ENCODE data around the gene DOCK10.

Gene DOCK10

DNA sequence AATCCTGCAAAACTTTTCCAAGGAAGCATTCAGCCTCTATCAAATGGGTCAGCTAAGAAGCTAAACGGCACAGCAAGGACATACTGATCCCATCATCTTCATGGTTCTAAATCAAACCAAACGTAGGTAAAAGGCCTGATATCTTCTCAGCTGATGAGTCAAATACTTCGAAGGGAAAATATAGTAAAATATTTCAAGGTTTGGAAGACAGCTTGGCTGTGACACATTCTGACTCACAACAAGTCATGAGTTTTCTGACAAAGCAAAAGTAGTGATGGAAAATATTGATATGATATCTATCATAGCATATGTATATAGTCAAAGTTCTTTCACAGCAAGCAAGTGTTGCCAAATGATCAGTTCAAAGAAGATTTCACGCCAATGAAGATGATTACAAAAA lies 31.5 kb downstream of the DOCK10 start:
- DNase-seq: no peak
- H3K4me1 Mint-ChIP-seq: peaks cover 98% of the 10 kb centered on the region
- H3K27me3 Mint-ChIP-seq: no peaks in the 10 kb centered on the region
- peak; percentile 76 for ATAC-seq
- H3K27ac Mint-ChIP-seq: peak overlapping the region; percentile 81
- peak overlapping the region; percentile 37 for H3K4me3 Mint-ChIP-seq
- H3K36me3 Mint-ChIP-seq (ENCODE audit: low read depth): peaks cover 5% of the 10 kb centered on the region
- H3K9me3 Mint-ChIP-seq: peaks cover 2% of the 10 kb centered on the region

DNA sequence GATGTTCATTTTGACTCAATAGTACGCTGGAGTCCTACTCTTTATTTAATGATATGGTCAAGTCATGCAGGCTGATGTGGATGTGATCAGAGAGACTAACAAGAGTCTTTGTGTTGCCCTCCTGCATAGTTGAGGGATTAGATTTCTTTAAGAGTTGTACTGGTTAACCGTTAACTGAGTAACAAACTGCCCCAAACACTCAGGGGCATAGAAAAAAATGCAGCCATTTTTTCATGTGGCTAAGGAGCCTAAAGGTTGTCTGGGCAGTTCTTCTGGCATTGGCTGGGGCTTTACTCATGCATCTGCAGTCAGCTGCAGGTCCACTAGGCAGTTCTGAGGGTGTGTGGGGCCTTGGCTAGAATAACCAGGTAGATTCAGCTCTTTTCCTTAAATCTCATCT lies 32.5 kb downstream of the DOCK10 start:
- Mint-ChIP-seq H3K27ac (peak overlapping the region; percentile 76), H3K36me3 (ENCODE audit: low read depth) (peaks cover 7% of the 10 kb centered on the region), H3K4me3 (no peak overlapping the region), H3K4me1 (peaks cover 95% of the 10 kb centered on the region), H3K9me3 (peaks cover 3% of the 10 kb centered on the region), H3K27me3 (no peaks in the 10 kb centered on the region)
- no peak for ATAC-seq
- no peak for DNase-seq

DNA sequence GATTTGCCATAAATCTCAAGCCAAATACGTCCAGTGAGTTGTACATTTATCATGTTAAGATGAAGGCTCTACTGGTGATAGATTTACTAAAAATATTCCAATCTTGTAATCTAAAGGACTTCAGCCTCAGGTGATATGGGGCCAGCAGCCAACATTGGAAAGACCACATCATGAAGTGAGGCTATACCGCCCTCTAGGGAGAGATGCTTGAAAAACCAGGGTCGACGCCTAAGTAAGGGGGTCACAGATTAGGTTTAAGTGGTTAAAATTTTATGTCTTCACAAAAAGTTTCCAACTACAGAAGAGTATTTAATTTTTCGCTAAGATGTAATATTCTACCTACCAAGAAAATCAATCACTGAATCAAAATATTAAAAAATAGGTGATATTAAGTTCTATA lies 33.3 kb downstream of the DOCK10 start:
- Mint-ChIP-seq H3K4me1 (peaks cover 96% of the 10 kb centered on the region), H3K4me3 (no peak overlapping the region), H3K36me3 (ENCODE audit: low read depth) (peaks cover 7% of the 10 kb centered on the region), H3K9me3 (peaks cover 3% of the 10 kb centered on the region), H3K27ac (peak overlapping the region; percentile 61), H3K27me3 (no peaks in the 10 kb centered on the region)
- DNase-seq (peak; percentile 43), ATAC-seq (no peak)

DNA sequence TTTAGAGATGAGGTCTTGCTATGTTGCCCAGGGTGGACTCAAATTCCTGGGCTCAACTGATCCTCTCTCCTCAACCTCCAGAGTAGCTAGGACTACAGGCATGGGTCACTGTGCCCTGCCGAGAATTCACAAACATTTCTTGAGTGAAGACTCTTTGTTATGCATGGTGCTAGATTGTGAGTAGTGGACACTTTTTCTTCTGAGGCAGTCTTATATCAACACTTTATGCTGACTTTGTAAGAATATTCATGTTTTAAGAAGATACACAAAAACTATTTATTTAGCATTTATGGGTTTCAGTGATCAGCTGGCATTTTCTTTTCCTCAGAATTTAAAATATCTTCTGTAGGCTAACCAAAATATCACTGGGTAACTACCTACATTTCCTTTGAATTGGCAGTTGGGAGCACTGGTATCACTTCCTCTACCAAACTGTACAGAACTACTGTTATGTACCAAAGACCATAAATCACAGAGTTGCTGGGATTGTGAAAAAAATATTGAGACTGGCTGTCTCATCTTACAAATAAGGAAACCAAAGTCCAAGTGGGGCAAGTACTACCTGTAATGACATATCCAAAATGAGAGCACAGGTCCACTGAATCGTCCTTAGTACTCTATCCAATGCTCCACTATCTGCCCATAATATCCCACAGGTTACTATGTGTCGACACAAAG lies 34.0 kb downstream of the DOCK10 start:
- peaks cover 96% of the 10 kb centered on the region for H3K4me1 Mint-ChIP-seq
- peaks cover 9% of the 10 kb centered on the region for H3K36me3 Mint-ChIP-seq (ENCODE audit: low read depth)
- no peaks in the 10 kb centered on the region for H3K27me3 Mint-ChIP-seq
- ATAC-seq (no peak), DNase-seq (no peak)
- peaks cover 3% of the 10 kb centered on the region for H3K9me3 Mint-ChIP-seq
- H3K27ac Mint-ChIP-seq: peak overlapping the region; percentile 61
- H3K4me3 Mint-ChIP-seq: no peak overlapping the region

DNA sequence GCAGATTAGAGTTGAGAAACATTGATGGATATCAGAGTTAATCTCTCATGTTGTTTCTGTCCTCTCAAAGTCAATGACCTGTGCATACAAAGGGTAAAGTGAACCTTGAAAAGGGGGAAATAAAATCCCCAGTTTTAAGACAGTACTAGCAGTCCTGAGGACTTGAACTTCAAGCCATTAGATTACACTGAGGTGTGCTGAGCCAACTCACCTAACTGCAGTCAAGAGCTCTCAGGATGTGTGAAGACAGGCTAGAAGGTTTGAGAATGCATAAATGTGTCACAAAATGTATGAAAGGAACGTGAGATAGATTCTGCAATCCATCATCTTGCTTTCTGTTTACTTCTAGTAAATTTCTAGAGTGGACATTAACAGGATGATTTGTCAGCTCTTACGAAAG lies 35.5 kb downstream of the DOCK10 start:
- peaks cover 95% of the 10 kb centered on the region for H3K4me1 Mint-ChIP-seq
- no peak for DNase-seq
- H3K27me3 Mint-ChIP-seq: no peaks in the 10 kb centered on the region
- ATAC-seq: no peak
- peaks cover 3% of the 10 kb centered on the region for H3K9me3 Mint-ChIP-seq
- H3K36me3 Mint-ChIP-seq (ENCODE audit: low read depth): peaks cover 9% of the 10 kb centered on the region
- H3K27ac Mint-ChIP-seq: peak overlapping the region; percentile 45
- H3K4me3 Mint-ChIP-seq: no peak overlapping the region

DNA sequence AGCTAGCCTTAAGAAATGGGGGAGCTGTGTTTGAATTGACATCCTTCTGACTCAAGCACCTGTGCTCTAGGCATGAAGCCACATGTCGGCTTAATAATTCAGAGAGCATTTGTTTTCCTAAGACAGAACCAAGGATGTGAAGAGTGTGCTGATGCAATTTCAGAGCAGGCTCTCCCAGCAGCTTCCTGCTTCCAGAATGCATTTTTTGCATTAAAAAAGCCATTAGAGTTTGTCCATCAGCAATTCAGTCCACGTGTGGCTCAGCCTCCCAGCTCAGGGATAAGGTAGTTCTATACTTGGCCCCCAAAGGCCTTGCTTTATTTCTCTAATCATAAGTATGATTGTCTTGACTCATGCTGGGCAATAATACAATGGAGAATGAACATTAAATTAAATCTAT lies 37.7 kb downstream of the DOCK10 start:
- DNase-seq (no peak), ATAC-seq (no peak)
- Mint-ChIP-seq H3K36me3 (ENCODE audit: low read depth) (peaks cover 7% of the 10 kb centered on the region), H3K4me3 (no peak overlapping the region), H3K4me1 (peaks cover 90% of the 10 kb centered on the region), H3K27me3 (no peaks in the 10 kb centered on the region), H3K27ac (no peak overlapping the region), H3K9me3 (peaks cover 3% of the 10 kb centered on the region)

DNA sequence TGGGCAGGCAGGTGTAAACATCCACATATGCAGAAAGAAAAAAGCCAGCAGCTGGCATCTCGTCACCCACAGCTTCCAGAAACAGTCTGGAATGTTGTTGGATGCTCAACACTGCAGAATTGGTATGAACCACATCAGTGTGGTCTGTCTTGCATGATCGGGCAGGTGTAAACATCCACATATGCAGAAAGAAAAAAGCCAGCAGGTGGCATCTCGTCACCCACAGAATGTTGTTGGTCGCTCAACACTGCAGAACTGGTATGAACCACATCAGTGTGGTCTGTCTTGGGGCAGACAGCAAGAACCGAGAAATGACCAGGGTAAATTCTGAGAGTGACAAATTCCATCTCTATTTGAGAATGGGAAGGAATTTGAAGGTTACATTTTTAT lies 39.6 kb downstream of the DOCK10 start:
- Mint-ChIP-seq H3K27ac (peak overlapping the region; percentile 78), H3K9me3 (peaks cover 3% of the 10 kb centered on the region), H3K4me1 (peaks cover 86% of the 10 kb centered on the region), H3K36me3 (ENCODE audit: low read depth) (peaks cover 12% of the 10 kb centered on the region), H3K4me3 (no peak overlapping the region), H3K27me3 (no peaks in the 10 kb centered on the region)
- peak; percentile 60 for ATAC-seq
- DNase-seq: peak; percentile 30

DNA sequence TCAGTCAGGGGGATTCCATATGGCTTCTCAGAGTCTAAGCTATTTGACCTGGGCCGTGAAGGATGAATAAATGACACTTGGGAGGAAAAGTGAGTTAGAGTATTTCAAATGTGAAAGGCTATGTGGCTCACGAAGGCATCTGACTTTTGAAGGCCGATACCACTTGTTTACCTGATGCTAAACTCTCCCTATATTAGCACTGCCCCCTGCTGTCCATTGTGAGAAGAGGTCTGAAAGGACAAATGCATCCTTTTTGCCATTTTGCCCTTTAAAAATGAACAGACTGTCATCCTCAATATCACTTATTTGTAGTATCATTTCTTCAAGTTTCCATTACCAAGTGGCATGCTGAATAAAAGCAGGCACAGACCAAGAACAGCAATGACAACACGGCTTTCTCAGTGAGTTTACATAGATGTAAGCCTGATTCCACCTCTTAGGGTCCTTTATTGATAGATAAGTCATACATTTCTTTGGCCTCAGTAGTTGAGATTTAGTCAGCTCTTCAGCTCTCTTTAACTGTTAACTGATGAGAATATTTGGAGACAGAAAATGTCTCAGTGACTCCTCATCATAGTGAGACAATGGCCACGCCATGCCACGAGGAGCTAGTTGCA lies 40.1 kb downstream of the DOCK10 start:
- DNase-seq (peak; percentile 63), ATAC-seq (peak; percentile 67)
- H3K4me3 Mint-ChIP-seq: no peak overlapping the region
- no peaks in the 10 kb centered on the region for H3K27me3 Mint-ChIP-seq
- peak overlapping the region; percentile 78 for H3K27ac Mint-ChIP-seq
- H3K9me3 Mint-ChIP-seq: peaks cover 3% of the 10 kb centered on the region
- H3K36me3 Mint-ChIP-seq (ENCODE audit: low read depth): peaks cover 13% of the 10 kb centered on the region
- H3K4me1 Mint-ChIP-seq: peaks cover 84% of the 10 kb centered on the region

DNA sequence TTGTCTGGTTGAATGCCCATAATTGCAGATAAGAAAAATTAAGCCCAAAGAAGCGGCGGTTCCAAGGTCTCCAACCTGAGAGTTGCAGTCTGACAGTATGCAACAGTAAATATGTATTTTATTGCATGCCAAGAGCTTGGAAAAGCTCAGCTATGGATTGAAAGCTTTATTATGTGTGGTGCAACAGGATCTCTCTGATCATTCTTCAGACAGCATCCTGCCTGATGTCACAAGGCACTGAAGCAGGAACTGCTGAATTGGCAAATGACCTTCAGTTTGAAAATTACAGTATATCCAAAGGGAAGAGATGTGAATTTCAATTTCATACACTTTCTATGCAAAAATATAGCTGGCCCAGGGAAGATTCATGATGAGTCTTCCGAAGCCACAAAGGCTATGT lies 42.5 kb downstream of the DOCK10 start:
- no peak overlapping the region for H3K4me3 Mint-ChIP-seq
- peaks cover 83% of the 10 kb centered on the region for H3K4me1 Mint-ChIP-seq
- peaks cover 4% of the 10 kb centered on the region for H3K9me3 Mint-ChIP-seq
- H3K27me3 Mint-ChIP-seq: no peaks in the 10 kb centered on the region
- DNase-seq (no peak), ATAC-seq (no peak)
- H3K27ac Mint-ChIP-seq: no peak overlapping the region
- peaks cover 29% of the 10 kb centered on the region for H3K36me3 Mint-ChIP-seq (ENCODE audit: low read depth)

DNA sequence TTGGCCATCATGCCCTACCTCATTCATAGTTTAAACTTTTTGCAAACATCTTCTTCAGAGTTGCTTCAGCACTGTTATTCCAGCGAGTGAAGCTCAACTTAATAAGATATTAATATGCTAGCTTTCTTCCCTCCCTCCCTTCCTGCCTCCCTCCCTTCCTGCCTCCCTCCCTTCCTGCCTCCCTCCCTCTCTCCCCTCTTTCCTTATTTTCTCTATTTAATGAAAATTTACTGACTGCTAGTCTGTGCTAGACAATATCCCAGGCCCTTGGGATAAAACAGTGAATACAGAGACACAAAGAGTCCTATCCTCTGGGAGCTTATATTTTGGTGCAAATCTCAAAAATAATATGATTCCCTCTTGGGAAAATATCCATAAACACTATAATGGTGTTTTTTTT lies 42.9 kb downstream of the DOCK10 start:
- Mint-ChIP-seq H3K36me3 (ENCODE audit: low read depth) (peaks cover 33% of the 10 kb centered on the region), H3K27ac (no peak overlapping the region), H3K4me1 (peaks cover 83% of the 10 kb centered on the region), H3K27me3 (no peaks in the 10 kb centered on the region), H3K9me3 (peaks cover 4% of the 10 kb centered on the region), H3K4me3 (no peak overlapping the region)
- DNase-seq (no peak), ATAC-seq (no peak)

DNA sequence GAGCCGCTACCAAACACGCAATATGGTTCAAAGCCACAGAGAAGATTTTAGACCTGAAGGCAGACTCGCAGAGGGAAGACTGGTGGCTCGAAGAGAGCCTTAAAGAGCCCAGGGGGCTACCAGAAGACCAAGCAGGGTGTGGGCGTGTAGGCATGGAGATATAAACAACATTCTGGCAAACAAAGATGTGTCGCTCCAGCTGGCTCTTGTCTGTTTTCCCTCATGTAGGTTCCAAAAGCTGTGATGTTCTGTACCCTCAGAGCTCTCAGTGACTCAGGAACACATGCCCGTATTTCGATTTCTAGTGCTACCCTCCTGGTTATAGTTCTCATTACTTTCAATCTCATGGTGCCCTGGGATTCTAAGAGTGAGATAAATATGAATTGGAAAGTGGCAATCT lies 44.5 kb downstream of the DOCK10 start:
- peaks cover 74% of the 10 kb centered on the region for H3K4me1 Mint-ChIP-seq
- H3K9me3 Mint-ChIP-seq: peaks cover 4% of the 10 kb centered on the region
- peak; percentile 32 for DNase-seq
- H3K36me3 Mint-ChIP-seq (ENCODE audit: low read depth): peaks cover 42% of the 10 kb centered on the region
- H3K4me3 Mint-ChIP-seq: no peak overlapping the region
- H3K27ac Mint-ChIP-seq: no peak overlapping the region
- ATAC-seq: peak; percentile 44
- no peaks in the 10 kb centered on the region for H3K27me3 Mint-ChIP-seq

DNA sequence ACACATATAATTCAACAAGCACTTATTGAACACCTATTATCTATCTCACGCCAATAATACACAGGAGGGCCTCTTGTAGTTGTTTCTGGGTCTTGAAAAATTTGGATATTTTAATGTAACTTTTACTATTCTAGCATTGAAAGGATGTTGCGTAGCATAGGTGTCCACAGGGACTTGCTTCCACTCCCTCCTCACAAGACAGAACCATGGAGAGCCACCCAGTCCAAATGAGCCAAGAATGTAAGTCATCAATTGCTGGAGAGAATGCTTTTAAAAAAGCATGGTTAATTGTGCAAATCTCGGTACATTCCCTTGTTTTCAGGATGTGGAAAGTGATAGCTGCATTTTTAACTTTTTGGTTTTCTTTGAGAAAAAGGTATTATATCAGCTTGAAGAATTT lies 46.8 kb downstream of the DOCK10 start:
- Mint-ChIP-seq H3K36me3 (ENCODE audit: low read depth) (peaks cover 53% of the 10 kb centered on the region), H3K27ac (no peak overlapping the region), H3K4me3 (no peak overlapping the region), H3K9me3 (peaks cover 4% of the 10 kb centered on the region), H3K4me1 (peaks cover 62% of the 10 kb centered on the region), H3K27me3 (no peaks in the 10 kb centered on the region)
- DNase-seq (no peak), ATAC-seq (no peak)

DNA sequence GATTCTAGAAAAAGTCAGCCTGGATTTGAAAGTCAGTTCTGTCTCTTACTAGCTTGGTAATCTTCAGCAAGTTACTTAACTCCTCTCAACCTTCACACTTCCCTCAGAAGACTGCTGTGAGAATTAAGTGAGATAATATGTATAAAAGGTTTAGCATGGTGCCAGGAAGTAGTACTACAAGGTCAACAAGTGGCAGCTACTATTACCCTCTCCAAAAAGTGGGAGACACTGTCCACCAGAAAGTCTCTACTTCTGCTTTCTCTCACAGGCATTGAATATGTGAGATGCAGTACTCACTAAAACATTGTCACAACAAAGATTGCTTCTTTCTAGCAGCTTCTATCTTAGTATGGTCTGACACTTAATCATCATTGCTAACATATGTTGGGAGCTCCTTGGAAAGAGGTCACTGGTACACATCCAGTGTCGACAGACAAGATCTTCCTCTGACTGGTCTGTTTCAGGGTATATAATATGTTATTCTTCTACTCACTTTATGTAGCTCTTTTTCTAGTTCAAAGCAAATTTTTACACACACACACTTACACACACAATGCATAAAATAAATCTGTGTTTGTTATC lies 47.9 kb downstream of the DOCK10 start:
- H3K4me1 Mint-ChIP-seq: peaks cover 62% of the 10 kb centered on the region
- H3K27ac Mint-ChIP-seq: no peak overlapping the region

DNA sequence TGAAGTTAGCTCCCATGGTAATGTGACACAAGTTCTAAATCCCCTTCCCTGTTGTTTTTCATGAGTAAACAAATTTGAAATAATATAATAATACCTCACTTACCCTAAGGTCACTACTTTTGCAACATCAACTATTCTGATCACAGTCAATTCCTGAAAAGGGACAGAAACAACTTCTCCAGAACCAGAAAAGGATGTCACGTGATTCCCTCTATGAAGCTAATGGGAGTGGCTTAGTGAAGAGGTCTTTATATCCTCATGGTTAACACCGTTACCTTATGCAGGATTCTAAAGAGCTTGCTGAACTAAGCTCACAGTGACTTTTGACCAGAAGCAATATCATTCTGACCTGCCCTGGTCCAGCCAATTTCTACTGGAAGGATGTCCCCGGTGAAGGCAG lies 51.6 kb downstream of the DOCK10 start:
- Mint-ChIP-seq H3K9me3 (peaks cover 4% of the 10 kb centered on the region), H3K27me3 (no peaks in the 10 kb centered on the region), H3K4me3 (no peak overlapping the region), H3K4me1 (peaks cover 72% of the 10 kb centered on the region), H3K27ac (peak overlapping the region; percentile 83), H3K36me3 (ENCODE audit: low read depth) (peaks cover 50% of the 10 kb centered on the region)
- ATAC-seq: no peak
- no peak for DNase-seq

More for the DNA sequence above, 47.9 kb downstream of the DOCK10 start:
- Mint-ChIP-seq H3K9me3 (peaks cover 4% of the 10 kb centered on the region), H3K4me3 (no peak overlapping the region), H3K27me3 (no peaks in the 10 kb centered on the region), H3K36me3 (ENCODE audit: low read depth) (peaks cover 54% of the 10 kb centered on the region)
- no peak for ATAC-seq
- DNase-seq: no peak

DNA sequence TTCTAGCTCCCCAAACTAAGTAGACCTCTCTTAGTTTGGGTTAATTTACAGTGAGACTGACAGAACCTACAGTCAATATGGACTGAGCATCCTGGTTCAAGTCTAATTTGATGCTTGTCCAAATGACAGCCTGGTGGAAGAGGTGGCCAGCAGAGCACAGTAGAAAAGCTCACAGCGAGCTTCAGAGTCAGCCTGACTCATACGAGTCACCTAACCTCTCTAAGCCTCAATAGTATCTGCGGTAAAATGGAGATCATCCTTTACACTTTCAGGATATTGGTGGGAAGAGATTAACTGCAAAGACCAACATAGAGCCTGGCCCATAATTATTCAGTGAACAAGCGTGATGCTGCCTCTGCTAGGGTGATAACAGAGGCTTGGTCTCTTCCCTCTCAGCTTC lies 54.5 kb downstream of the DOCK10 start:
- Mint-ChIP-seq H3K27me3 (no peaks in the 10 kb centered on the region), H3K9me3 (no peaks in the 10 kb centered on the region), H3K27ac (peak overlapping the region; percentile 78), H3K4me3 (no peak overlapping the region), H3K36me3 (ENCODE audit: low read depth) (peaks cover 24% of the 10 kb centered on the region), H3K4me1 (peaks cover 83% of the 10 kb centered on the region)
- DNase-seq (no peak), ATAC-seq (peak; percentile 67)
